ENCODE measurements around the gene ZFYVE19. TPM values are rescaled to one million over a fixed set of nuclear protein-coding genes. Genes with fewer than 3 reads are reported as not detected.

ZFYVE19 gene
- total and polyA plus RNA-seq, 2 of the 4 experiments (the other 2 are of a cell fraction): 22.6 to 29.6 TPM

DNA sequence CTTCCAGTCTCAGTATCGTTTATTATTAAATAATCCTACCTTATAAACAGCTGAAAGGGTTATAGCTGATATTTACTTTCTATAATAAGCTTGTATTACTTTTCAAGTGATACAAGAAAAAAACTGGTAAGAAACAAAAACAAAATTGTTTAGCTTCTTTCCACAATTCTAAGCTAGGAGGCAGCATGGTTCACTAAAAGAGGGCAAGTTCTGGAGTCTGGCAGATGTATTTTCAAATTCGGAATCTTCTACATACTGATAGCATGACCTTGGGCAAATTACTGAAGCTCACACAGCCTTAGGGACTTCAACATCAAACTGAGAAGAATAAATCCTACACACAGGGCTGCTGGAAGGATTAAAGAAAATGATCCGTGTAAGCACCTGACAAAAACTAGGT lies 21.7 kb upstream of the ZFYVE19 start:
- Histone ChIP-seq H2AK9ac (replicated peaks; ENCODE audit: low read depth, low read length, poor library complexity) (no peak overlapping the region), H3K9me1 (ENCODE audit: insufficient read depth, low read length) (peaks cover 4% of the 10 kb centered on the region; the same call in 1 of the 2 replicates), H3K4me3 (ENCODE audit: insufficient read depth, low read depth, low read length) (no peak overlapping the region), H2AFZ (replicated peaks; ENCODE audit: low read length, poor library complexity) (no peak overlapping the region), H3K4me1 (ENCODE audit: control insufficient read depth, insufficient read depth, low read length) (peaks cover 10% of the 10 kb centered on the region), H3K18ac (ENCODE audit: low read depth, low read length) (no peak overlapping the region), H2BK15ac (ENCODE audit: low read depth, low read length) (no peak overlapping the region), H3K27ac (ENCODE audit: insufficient read depth, low read length) (no peak overlapping the region), H3K23ac (ENCODE audit: low read depth, low read length) (no peak overlapping the region), H2AK5ac (ENCODE audit: low read depth, low read length) (no peak overlapping the region), H3K9ac (ENCODE audit: low read depth, low read length) (no peak overlapping the region), H2BK5ac (ENCODE audit: low read depth, low read length, poor library complexity, severe bottlenecking) (no peak overlapping the region), H3K27me3 (ENCODE audit: control insufficient read depth, insufficient read depth, low read length) (no peaks in the 10 kb centered on the region), H3K4ac (ENCODE audit: low read depth, low read length) (no peak overlapping the region; the same call in 1 of the 2 replicates), H4K5ac (ENCODE audit: low read depth, low read length) (no peak overlapping the region), H3K9me3 (ENCODE audit: control insufficient read depth, insufficient read depth, low read length) (no peaks in the 10 kb centered on the region), H3K14ac (replicated peaks; ENCODE audit: low read depth, low read length) (peak overlapping the region; percentile 37; the same call in 1 of the 2 replicates), H3K4me2 (ENCODE audit: low read depth, low read length) (no peak overlapping the region), H2BK120ac (ENCODE audit: low read depth, low read length) (no peak overlapping the region), H3K56ac (ENCODE audit: extremely low read depth, insufficient read depth, low read length) (no peak overlapping the region), H3K79me1 (ENCODE audit: low read depth in 1 of 2, low read length in 2 of 2) (peaks cover 38 to 61% of the 10 kb centered on the region in 2 experiments), H4K91ac (ENCODE audit: insufficient read depth, low read depth, low read length) (no peak overlapping the region), H4K8ac (ENCODE audit: low read depth in 2 of 2, low read length in 2 of 2) (no peak overlapping the region), H3K36me3 (ENCODE audit: control insufficient read depth, insufficient read depth, low read length) (no peaks in the 10 kb centered on the region), H4K20me1 (ENCODE audit: insufficient read depth, low read length) (peaks cover 50% of the 10 kb centered on the region), H2BK20ac (ENCODE audit: low read depth, low read length) (no peak overlapping the region; the same call in 1 of the 2 replicates)
- TF ChIP-seq POLR2A (IDR thresholded peaks at IDR 0.05; ENCODE audit: low read depth, low read length): no peak
- no peak for TF ChIP-seq MAZ (IDR thresholded peaks at IDR 0.05; ENCODE audit: borderline replicate concordance, low read depth, low read length)
- TF ChIP-seq NFE2L2 (IDR thresholded peaks at IDR 0.05; ENCODE audit: low read depth, low read length): no peak
- no peak for TF ChIP-seq MAFK (IDR thresholded peaks at IDR 0.05; ENCODE audit: low read depth, low read length)
- TF ChIP-seq, protein P1, sequence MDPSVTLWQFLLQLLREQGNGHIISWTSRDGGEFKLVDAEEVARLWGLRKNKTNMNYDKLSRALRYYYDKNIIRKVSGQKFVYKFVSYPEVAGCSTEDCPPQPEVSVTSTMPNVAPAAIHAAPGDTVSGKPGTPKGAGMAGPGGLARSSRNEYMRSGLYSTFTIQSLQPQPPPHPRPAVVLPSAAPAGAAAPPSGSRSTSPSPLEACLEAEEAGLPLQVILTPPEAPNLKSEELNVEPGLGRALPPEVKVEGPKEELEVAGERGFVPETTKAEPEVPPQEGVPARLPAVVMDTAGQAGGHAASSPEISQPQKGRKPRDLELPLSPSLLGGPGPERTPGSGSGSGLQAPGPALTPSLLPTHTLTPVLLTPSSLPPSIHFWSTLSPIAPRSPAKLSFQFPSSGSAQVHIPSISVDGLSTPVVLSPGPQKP (IDR thresholded peaks at IDR 0.05; ENCODE audit: borderline replicate concordance, low read depth, low read length): no peak
- TF ChIP-seq, protein P2, sequence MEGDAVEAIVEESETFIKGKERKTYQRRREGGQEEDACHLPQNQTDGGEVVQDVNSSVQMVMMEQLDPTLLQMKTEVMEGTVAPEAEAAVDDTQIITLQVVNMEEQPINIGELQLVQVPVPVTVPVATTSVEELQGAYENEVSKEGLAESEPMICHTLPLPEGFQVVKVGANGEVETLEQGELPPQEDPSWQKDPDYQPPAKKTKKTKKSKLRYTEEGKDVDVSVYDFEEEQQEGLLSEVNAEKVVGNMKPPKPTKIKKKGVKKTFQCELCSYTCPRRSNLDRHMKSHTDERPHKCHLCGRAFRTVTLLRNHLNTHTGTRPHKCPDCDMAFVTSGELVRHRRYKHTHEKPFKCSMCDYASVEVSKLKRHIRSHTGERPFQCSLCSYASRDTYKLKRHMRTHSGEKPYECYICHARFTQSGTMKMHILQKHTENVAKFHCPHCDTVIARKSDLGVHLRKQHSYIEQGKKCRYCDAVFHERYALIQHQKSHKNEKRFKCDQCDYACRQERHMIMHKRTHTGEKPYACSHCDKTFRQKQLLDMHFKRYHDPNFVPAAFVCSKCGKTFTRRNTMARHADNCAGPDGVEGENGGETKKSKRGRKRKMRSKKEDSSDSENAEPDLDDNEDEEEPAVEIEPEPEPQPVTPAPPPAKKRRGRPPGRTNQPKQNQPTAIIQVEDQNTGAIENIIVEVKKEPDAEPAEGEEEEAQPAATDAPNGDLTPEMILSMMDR (conservative IDR thresholded peaks at IDR 0.05; ENCODE audit: low read depth, low read length): peak; percentile 31
- TF ChIP-seq, protein P3, sequence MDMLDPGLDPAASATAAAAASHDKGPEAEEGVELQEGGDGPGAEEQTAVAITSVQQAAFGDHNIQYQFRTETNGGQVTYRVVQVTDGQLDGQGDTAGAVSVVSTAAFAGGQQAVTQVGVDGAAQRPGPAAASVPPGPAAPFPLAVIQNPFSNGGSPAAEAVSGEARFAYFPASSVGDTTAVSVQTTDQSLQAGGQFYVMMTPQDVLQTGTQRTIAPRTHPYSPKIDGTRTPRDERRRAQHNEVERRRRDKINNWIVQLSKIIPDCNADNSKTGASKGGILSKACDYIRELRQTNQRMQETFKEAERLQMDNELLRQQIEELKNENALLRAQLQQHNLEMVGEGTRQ (IDR thresholded peaks at IDR 0.05; ENCODE audit: low read depth, low read length): no peak
- TF ChIP-seq CEBPB (IDR thresholded peaks at IDR 0.05; ENCODE audit: low read depth, low read length): no peak
- peak; percentile 27; the same call in 1 of the 2 replicates for TF ChIP-seq RAD21 (IDR thresholded peaks at IDR 0.05; ENCODE audit: low read length)
- TF ChIP-seq MXI1 (IDR thresholded peaks at IDR 0.05; ENCODE audit: borderline replicate concordance, low read depth, low read length): no peak
- TF ChIP-seq FOS (IDR thresholded peaks at IDR 0.05; ENCODE audit: low read depth, low read length): no peak
- TF ChIP-seq RFX5 (IDR thresholded peaks at IDR 0.05; ENCODE audit: low read depth, low read length): no peak
- TF ChIP-seq SMC3 (IDR thresholded peaks at IDR 0.05; ENCODE audit: low read depth, low read length): no peak
- no peak for TF ChIP-seq RCOR1 (IDR thresholded peaks at IDR 0.05; ENCODE audit: insufficient replicate concordance, low read length)
- no peak for TF ChIP-seq BHLHE40 (IDR thresholded peaks at IDR 0.05; ENCODE audit: low read depth, low read length)
- DNase-seq: no peak
- no peak for ATAC-seq (ENCODE audit: low read depth)
- in situ Hi-C loops (cut with MboI; ENCODE audit: low sequenced_read_pairs): no loop called here
- WGBS, 2 experiments (ENCODE audit: extremely low coverage in 2 of 2, insufficient read length in 1 of 2): no CpG with 5 or more reads among the region's 3 CpGs
- dilution Hi-C loops (cut with HindIII; ENCODE audit: low sequenced_read_pairs, unreplicated experiment): no loop called here
- ChIA-PET POLR2A (ENCODE audit: unreplicated experiment) (no interaction called here), CTCF (interaction anchor here (0.7 to 1.1 kb wide), 4 partner anchors 8 to 109 kb away, joined by 3 to 6 read pairs (median 4); partner anchors contain the start of gene VPS18)
- BruUV-seq (replicated peaks): no TSS peak
- intact Hi-C loops (cut with micrococcal nuclease): no loop called here
